ENCODE measurements around the gene SLC7A6. TPM values are rescaled to one million over a fixed set of nuclear protein-coding genes. Genes with fewer than 3 reads are reported as not detected.

Gene SLC7A6
- polyA plus RNA-seq, 2 of the 4 experiments (the other 2 are of a cell fraction), result 31.1 to 32.9 TPM

GRCh38 chr16:68284847-68285246 lies 20.5 kb downstream of the SLC7A6 start:
- H3K9me3 ChIP-seq, result no peaks in the 10 kb centered on the region
- H3K4me1 ChIP-seq, result peaks cover 15% of the 10 kb centered on the region
- H3K27ac ChIP-seq, result no peak overlapping the region
- FAIRE-seq, result no peak
- CTCF ChIA-PET, result interaction anchor here (0.9 to 2.9 kb wide), 7 partner anchors 10 to 44 kb away, joined by 3 to 27 read pairs (median 6); partner anchors contain the start of genes PRMT7, SLC7A6 and SLC7A6OS
- DNase-seq (ENCODE audit: low read depth in 1 of 2, low spot score in 1 of 2), result no peak
- TF ChIP-seq TFCP2L1 (CRISPR knock-in tag; IDR thresholded peaks at IDR 0.05) (no peak), MAFK (IDR thresholded peaks at IDR 0.05; ENCODE audit: partially characterized antibody) (no peak), BHLHE40 (IDR thresholded peaks at IDR 0.05; ENCODE audit: low read depth, low read length) (no peak), CHD2 (IDR thresholded peaks at IDR 0.05; ENCODE audit: low read length, partially characterized antibody) (no peak), CBX2 (IDR thresholded peaks at IDR 0.05; ENCODE audit: borderline replicate concordance, low read depth) (no peak), NFE2L2 (conservative IDR thresholded peaks at IDR 0.05; ENCODE audit: low read length) (no peak), EHMT2 (IDR thresholded peaks at IDR 0.05; ENCODE audit: low read depth) (no peak), CTCF (IDR thresholded peaks at IDR 0.05) (no peak), HMGXB4 (CRISPR knock-in tag; IDR thresholded peaks at IDR 0.05; ENCODE audit: borderline replicate concordance) (no peak), E2F6 (IDR thresholded peaks at IDR 0.05; ENCODE audit: borderline replicate concordance, low read depth) (no peak), RCOR1 (IDR thresholded peaks at IDR 0.05; ENCODE audit: low read depth, low read length) (no peak), NPAS2 (CRISPR knock-in tag; IDR thresholded peaks at IDR 0.05; ENCODE audit: borderline replicate concordance) (no peak), ZC3H11A (IDR thresholded peaks at IDR 0.05) (no peak), PHF8 (IDR thresholded peaks at IDR 0.05; ENCODE audit: borderline replicate concordance, low read depth) (no peak), ZNF302 (CRISPR knock-in tag; IDR thresholded peaks at IDR 0.05) (no peak), KDM5A (IDR thresholded peaks at IDR 0.05) (no peak), SMC3 (IDR thresholded peaks at IDR 0.05) (no peak), EP300 (IDR thresholded peaks at IDR 0.05) (no peak), RAD21 (conservative IDR thresholded peaks at IDR 0.05 in 1 of 2, IDR thresholded peaks at IDR 0.05 in 1 of 2) (no peak), TP53 (CRISPR knock-in tag; IDR thresholded peaks at IDR 0.05) (no peak)
- H3K4me2 ChIP-seq, result no peak overlapping the region
- POLR2A ChIA-PET, result no interaction called here
- WGBS (ENCODE audit: missing lambda C conversion rate), result 94% methylated on average over 5 of the region's 5 CpGs
- no peak overlapping the region for H3K4me3 ChIP-seq
- ATAC-seq, result no peak

- no peak overlapping the region for H3K4me2 ChIP-seq
- 90% methylated on average over 3 of the region's 3 CpGs for WGBS (ENCODE audit: missing lambda C conversion rate)
- CTCF ChIA-PET, result interaction anchor here (0.8 to 2.9 kb wide), 8 partner anchors 9 to 43 kb away, joined by 3 to 27 read pairs (median 4); partner anchors contain the start of gene SLC7A6
- DNase-seq (ENCODE audit: low read depth in 1 of 2, low spot score in 1 of 2) (no peak), FAIRE-seq (no peak), ATAC-seq (no peak)
- H3K27ac ChIP-seq, result no peak overlapping the region
- H3K9me3 ChIP-seq, result no peaks in the 10 kb centered on the region
- no peak for TF ChIP-seq RNF2 (IDR thresholded peaks at IDR 0.05; ENCODE audit: borderline replicate concordance, low read depth)
- no peak for TF ChIP-seq PHF8 (IDR thresholded peaks at IDR 0.05; ENCODE audit: borderline replicate concordance, low read depth)
- TF ChIP-seq RCOR1 (IDR thresholded peaks at IDR 0.05; ENCODE audit: low read depth, low read length), result no peak
- TF ChIP-seq CTCF (IDR thresholded peaks at IDR 0.05), result no peak
- no peak for TF ChIP-seq POLR2A (IDR thresholded peaks at IDR 0.05; ENCODE audit: low read length)
- no peak for TF ChIP-seq CBX2 (IDR thresholded peaks at IDR 0.05; ENCODE audit: borderline replicate concordance, low read depth)
- TF ChIP-seq NPAS2 (CRISPR knock-in tag; IDR thresholded peaks at IDR 0.05; ENCODE audit: borderline replicate concordance), result no peak
- no peak for TF ChIP-seq FOXS1 (CRISPR knock-in tag; IDR thresholded peaks at IDR 0.05)
- TF ChIP-seq JUN (IDR thresholded peaks at IDR 0.05), result no peak
- TF ChIP-seq EP300 (IDR thresholded peaks at IDR 0.05), result no peak
- TF ChIP-seq HES2 (IDR thresholded peaks at IDR 0.05), result no peak
- TF ChIP-seq ZSCAN20 (CRISPR knock-in tag; IDR thresholded peaks at IDR 0.05), result no peak
- H3K4me1 ChIP-seq, result peaks cover 15% of the 10 kb centered on the region
- H3K4me3 ChIP-seq, result no peak overlapping the region
- POLR2A ChIA-PET, result interaction anchor here (0.7 to 0.9 kb wide), 2 partner anchors 22 to 25 kb away, joined by 5 to 6 read pairs; partner anchors contain the start of genes PRMT7 and SLC7A6OS
Measured at GRCh38 chr16:68285683-68286082, 21.4 kb downstream of the SLC7A6 start.
